ENCODE measurements around the gene SCIN.
"Not testable (repeated sequence)": the region's sequence is repeated elsewhere in the genome, so short reads cannot be mapped to it uniquely, and the experiment has no call there.

The SCIN gene

DNA sequence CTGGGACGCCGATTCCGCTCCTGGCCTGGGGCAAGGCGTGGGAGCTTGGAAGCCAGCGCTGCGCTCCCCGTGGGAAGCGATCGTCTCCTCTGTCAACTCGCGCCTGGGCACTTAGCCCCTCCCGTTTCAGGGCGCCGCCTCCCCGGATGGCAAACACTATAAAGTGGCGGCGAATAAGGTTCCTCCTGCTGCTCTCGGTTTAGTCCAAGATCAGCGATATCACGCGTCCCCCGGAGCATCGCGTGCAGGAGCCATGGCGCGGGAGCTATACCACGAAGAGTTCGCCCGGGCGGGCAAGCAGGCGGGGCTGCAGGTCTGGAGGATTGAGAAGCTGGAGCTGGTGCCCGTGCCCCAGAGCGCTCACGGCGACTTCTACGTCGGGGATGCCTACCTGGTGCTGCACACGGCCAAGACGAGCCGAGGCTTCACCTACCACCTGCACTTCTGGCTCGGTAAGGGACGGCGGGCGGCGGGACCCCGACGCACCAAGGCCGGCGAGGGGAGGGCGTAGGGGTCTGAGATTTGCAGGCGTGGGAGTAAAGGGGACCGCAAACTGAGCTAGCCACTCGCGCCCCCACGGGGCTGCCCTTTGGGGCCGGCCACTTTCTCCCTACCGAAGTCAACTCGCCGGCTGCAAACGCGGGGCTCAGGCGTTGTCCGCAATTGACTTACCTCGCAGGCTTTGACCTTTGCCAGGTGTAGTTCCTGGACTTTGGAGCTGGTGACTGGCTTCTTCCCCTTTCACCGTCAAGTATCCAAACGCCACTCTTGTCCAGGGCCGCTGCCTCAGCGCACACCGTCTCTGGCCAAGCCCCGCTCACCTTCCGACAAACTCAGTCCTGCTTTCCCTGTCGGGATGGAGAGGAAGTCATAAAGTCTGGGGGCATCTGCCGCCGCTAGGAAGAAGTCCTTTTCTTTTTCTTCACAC, at the start of gene SCIN:
TSS of gene SCIN (plus strand) at position 187 of the 928 bp plus-strand sequence. CDS start at position 254, 67 bp downstream.
- no peak for DNase-seq

DNA sequence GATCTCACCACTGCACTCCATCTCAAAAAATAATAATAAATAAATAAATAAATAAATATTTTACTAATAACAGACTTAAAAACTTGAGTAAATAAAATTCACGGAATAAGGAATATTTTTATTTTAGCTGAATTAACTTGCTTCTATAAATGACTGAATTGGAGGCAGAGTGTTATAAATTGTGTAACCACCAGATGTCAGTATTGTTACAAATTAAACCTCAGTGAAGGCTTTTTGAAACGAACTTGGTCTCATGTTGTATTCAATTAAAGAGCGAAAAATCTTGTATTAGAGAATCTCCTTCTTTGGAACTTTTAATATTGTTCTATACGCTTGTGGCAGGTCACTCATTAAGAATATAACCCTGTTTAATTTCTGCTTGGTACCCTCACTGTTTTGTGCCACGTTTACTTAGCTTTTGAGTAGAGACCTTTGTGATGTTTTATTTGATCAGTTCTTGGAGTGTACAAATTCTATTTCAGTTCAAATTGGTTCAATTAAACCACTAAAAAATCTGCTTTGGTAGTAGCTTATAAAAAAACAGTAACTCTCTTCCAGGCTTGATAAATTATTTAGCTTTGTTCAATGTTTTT, 45.6 kb upstream of the SCIN start:
- peak in 1 of 2 donors; percentile 30 for DNase-seq

DNA sequence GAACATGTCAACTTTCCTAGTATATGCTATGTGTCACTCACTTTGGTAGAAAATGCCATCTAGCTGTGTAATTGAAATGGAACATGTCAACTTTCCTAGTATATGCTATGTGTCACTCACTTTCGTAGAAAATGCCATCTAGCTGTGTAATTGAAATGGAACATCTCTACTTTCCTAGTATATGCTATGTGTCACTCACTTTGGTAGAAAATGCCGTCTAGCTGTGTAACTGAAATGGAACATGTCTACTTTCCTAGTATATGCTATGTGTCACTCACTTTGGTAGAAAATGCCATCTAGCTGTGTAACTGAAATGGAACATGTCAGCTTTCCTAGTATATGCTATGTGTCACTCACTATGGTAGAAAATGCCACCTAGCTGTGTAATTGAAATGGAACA, 43.8 kb upstream of the SCIN start:
- not testable (repeated sequence) for DNase-seq

DNA sequence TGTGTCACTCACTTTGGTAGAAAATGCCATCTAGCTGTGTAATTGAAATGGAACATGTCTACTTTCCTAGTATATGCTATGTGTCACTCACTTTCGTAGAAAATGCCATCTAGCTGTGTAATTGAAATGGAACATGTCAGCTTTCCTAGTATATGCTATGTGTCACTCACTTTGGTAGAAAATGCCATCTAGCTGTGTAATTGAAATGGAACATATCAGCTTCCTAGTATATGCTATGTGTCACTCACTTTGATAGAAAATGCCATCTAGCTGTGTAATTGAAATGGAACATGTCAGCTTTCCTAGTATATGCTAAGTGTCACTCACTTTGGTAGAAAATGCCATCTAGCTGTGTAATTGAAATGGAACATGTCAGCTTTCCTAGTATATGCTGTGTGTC, 42.9 kb upstream of the SCIN start:
- not testable (repeated sequence) for DNase-seq

DNA sequence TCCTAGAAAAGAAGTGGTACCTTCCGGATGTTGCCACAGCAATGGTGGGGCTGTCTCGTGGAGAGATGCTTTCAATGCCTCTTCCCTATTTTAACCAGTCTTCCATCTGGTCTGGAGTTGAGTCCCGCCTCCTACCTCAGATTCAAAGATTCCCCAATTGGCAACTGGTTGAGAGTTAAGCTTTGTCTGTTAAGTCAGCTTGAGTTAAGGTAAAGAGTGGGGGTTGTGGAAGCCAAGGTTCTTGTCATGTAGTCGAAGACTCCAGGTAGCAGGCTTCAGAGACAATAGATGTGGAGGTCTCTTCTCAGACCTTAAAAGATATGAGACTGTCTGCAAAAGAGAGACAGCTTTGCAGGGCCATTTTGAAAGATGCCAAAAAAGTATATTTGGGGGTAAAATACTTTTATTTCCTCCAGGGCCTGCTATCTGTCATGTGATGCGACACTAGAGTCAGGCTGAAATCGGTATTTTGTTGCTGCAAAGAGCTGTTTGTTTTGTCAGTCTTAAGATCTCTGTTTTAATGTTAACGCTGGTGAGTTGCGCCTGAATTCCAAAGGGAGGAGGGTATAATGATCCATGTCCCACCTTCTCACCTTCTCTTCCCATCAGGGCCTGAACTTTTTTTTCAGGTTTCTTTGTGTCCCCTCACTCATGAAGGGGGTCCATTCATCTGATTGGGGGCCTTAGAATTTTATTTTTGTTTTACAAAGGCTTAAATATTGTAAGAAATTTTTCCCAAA, 40.4 kb upstream of the SCIN start:
- no peak for DNase-seq

DNA sequence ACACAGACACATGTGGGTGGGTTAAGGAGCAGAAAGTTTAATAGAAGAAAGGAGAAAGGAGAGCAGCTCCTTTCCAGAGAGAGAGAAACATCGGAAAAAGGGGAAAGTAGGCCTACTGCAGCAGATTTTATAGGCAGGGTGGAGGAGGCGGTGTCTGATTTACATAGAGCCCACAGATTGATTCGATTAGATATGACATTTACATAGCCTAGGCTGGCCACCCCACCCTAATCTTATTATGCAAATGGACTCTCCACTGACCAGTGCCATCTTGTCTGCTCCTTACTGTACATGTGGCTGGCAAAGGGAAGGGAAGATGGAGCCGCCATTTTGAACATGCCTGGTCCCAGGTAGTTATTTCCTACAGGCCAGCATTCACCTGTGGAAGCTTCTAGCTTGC, 38.7 kb upstream of the SCIN start:
- DNase-seq, result no peak

DNA sequence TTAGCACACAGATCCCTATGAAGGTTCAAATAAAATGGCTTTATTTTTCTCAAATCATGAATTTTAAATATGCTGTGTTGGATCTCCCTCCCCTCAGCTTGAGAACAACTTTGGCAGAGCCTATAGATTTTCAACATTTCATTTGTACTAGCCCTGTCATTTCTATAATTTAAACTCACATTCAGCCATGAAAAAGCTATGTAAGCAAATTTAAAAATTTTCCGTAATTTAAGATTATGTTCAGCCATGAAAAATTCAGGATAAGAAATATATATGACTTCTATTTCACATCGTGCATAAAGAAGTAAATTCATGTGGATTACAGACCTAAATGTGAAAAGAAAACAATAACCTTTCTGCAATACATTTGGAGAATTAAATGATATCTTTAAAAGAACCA, 36.5 kb upstream of the SCIN start:
- no peak for DNase-seq

DNA sequence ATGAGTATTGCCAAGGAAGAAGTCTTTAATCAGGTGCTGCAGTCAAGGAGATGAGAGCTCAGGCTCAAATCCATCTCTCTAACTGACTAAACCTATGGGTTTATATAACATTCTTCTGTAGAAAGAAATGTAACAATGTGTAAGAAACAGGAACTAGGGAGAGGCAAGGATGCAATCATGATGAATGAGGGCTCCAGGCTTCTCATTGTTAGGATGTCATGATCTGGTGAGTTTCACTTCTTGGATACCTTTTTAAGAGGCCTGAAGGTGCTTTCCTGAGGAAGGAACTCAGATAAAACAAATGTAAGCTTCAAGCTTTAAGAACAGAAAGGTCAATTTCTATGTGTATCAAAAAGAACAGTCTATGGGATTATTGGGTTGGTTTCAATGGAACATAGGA, 30.8 kb upstream of the SCIN start:
- DNase-seq, result no peak

DNA sequence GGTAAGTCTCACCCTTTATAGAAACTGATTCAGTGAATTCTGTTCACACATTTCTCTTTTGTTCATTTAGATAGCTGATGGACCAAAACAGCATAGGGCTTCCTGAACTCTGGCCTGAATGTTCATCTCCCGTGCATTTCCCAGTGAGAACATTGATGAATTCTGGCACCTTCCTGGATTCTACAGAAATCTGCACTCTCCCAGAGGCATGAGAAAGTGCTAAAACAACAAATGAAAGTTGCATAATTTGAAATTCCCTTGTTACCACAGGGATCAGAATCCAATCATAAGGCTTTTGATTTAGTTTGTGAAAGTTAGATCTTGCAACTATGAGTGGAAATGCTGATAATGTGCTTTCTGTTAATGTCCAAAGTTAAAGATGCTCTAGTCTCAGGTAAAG, 29.7 kb upstream of the SCIN start:
- DNase-seq, result no peak

DNA sequence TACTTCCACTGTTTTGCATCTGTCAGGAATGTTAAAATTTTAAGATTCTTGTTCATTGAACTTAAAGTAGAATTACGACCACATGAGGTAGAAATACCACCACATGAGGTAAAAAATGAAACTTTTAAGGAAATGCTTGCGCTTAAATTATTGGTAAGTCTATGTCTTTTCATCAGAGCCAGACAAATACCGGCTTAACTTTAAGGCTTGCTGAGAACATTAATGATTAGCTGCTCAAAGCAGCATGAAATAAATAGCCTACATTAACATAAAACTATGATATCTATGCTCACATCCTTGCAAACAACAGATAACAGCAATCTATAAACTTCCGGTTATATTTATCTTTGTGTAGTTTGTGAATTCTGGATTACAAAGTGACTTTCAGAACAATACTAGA, 26.9 kb upstream of the SCIN start:
- DNase-seq, result no peak

DNA sequence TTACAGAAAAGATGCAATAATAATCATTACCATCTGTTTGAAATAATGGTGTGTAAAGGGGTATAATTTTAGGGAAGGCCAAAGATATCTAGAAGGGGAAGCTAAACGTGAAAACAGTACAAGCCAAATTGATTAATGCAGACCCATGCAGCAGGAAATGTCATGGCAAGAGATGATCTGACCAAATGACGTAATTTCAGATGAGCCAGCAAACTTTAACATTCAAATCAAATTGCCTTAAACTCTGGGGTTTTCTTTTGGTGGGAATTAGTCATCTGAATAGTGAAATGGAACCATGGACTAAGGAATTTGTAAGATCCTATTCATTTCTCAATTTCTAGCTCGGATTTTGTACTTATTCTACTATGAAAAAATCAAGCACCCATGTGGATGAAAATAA, 21.4 kb upstream of the SCIN start:
- DNase-seq, result no peak

DNA sequence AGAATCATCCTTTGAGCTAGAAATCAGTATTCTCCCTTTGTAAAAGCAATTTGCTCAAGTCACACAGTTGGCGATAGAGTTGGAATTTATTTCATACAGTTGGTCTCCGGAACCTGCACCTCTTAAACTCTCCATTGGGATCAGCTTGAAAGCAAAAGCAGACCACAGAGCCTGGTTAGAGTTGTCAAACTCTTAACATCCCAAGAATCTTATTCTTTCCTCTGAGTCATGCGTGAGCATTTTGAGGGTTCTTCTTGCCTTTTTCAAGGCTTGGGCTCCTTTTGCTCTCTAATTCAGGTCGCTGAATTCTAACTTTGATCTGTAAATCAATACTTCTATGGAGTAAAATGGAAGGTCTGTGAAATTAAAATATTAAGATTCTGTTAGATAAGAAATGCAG, 19.6 kb upstream of the SCIN start:
- no peak for DNase-seq

DNA sequence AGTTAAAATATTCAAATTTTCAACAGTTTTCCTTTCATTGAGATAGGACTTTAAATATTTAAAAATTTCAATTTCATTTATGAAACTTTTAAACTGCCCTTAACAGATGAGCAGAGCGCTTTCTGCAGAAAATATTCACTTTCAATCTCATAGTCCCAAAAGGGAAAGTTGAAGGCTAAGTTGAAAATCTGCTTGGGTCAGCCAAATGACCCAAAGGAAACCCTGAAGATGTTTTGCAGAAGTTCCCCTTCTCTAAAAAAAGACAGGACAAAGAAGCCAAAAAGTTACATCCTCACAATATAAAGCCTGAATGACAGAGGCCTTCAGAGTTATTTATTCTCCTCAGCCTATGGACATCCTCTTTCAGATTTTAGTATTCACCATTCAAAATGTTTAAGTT, 17.6 kb upstream of the SCIN start:
- DNase-seq, result no peak

DNA sequence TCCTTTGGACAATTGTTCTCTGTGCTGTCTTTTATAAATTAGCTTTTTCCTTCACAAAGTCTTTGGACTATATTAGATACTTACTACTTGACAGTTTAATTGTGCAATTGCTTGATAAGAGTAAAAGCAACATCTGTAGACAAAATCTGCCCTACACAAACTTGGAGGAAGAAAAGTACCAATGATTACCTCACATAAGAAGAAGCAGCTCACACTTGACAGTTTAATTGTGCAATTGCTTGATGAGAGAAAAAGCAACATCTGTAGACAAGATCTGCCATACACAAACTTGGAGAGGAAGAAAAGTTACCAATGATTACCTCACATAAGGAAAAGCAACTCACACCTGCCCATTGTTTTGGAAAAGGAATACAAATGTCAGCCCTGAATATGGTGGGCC, 17.1 kb upstream of the SCIN start:
- no peak for DNase-seq

DNA sequence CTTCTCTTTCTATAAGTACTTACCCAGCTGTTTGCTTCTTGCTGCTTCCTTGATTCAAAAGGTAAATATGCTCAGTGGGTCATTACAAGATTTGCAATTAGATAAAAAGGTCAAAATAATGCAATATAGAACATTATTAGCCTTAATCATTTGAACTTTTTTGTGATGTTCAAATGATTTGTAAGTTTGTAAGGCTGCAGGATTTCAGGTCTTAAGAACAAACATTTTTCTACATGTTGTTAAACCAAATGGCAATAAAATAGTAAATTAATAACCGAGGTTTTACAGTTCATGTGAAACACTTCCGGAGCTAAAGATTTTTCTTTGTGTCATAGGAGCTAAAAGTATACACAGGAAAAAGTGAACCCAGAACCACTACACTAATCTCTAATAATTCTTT, 16.2 kb upstream of the SCIN start:
- no peak for DNase-seq

DNA sequence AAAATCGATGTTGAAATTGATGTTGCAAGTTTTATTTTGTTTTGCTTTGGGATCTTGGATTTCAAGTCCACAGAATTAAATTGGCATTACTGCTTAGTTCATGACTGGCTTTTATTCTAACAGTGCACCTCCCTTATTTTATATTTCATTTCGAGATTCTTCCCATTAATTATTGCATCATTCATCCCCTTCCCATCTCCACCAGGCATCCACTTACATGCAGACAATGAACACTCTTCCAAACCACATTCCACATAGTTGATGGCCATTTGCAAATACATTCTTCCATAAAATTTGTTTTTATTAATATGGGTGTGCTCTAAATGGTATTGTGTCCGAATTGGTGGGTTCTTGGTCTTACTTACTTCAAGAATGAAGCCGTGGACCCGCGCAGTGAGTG, 15.6 kb upstream of the SCIN start:
- DNase-seq, result no peak

DNA sequence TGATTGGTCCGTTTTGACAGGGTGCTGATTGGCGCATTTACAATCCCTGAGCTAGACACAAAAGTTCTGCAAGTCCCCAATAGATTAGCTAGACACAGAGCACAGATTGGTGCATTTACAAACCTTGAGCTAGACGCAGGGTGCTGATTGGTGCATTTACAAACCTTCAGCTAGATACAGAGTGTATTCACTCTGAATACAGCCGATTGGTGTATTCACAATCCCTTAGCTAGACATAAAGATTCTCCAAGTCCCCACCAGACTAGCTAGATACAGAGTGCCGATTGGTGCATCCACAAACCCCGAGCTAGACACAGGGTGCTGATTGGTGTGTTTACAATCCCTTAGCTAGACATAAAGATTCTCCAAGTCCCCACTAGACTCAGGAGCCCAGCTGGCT, 14.8 kb upstream of the SCIN start:
- not testable (repeated sequence) for DNase-seq

DNA sequence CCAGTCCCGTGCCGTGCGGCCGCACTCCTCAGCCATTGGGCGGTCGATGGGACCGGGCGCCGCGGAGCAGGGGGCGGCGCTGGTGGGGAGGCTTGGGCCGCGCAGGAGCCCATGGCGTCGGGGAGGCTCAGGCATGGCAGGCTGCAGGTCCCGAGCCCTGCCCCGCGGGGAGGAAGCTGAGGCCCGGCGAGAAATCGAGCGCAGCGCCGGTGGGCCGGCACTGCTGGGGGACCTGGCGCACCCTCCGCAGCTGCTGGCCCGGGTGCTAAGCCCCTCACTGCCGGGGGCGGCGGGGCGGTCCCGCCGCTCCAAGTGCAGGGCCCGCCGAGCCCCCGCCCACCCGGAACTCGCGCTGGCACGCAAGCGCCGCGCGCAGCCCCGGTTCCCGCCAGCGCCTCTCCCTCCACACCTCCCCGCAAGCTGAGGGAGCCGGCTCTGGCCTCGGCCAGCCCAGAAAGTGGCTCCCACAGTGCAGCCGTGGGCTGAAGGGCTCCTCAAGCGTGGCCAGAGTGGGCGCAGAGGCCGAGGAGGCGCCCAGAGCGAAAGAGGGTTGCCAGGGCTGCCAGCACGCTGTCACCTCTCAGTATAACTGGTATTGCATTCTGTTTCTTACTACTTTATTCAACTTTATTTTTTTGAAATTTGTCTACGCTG, 14.3 kb upstream of the SCIN start:
- not testable (repeated sequence) for DNase-seq

DNA sequence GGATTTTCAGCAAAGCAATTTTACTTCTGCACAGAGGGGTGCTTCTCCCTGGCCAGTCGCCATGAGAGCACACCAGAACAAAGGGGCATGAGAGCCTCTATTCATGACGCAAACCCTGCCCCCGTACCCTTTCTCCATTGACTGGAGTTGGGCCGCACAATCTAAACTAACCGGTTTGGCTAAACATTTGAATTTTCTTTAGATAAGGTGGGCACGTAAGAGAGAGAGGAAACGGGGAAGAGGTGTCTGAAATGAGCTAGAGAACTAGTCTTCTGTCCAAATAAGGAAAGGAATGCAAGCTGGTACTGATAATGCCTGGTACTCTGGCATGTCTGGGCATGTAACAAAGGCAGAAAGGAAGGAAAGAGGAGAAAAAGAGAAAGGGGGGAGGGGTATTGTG, 13.2 kb upstream of the SCIN start:
- no peak for DNase-seq

DNA sequence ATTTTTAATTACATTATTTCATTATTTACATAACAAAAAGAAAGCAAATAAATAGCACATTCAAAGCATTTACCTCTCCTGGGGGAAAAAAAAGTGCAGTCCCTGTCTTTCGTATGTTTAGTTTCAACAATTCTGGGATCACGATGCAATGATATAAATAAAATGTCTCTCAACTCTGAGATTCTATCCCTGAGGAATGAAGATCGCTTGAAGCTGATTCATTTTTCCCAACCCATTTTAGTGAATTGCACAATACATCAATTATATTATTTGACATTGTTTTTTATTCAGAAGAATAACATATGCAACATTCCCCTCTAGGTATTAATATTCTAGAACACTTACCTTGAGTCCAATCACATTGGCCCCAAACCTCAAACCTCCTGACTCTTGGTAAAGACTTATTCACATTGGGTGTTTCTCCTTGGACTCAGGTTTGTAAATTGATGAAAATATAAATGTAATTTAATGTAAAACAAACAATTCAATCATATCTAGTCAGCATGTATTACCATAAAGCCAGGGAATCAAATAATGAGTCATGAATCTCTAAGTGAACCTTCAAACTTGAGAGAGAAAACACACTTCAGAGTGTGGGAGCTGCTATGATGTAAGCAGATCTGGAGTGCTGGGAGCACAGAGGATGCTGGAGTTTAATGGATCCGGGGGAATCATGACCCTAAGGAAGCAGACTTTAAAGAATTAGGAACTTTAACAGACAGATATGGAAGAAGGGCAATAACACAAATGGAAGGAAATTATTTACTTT, 5.3 kb upstream of the SCIN start:
- no peak for DNase-seq

DNA sequence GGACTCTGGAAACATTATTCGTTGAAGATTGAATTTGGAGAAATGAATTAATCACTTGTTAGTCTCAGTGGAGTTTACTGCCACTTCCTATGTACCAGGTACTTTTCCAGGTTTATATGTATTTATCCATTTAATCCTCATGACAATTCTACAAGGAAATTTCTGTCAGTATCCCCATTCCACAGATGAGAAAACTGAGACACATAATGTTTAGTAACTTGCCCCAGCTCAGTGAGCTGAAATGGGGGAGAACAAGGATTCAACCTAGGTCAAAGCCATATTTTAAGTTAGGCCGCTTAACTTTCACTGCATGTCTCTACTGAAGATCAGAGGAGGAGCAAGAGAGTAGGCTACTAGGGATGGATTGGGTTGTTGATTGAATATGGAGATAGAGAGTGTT, 4.6 kb upstream of the SCIN start:
- no peak for DNase-seq

DNA sequence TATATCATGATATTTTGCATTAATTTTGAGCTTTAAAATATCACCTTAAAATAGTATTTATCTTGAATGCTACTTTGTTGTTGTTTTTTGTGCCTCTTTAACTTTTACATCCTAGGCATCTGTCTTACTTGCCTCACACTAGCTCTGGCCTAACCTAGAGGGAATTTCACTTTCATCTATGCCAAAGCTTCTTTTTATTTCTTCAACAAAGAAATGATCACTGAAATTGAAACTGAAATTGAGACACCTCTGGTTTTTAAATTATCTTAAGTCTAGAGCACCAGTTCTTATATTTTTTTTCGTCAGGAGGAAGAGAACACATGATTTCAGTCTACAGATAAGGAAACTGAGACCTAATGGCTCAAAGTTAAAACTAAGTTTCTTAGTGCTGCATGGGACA, 3.5 kb upstream of the SCIN start:
- DNase-seq, result no peak

DNA sequence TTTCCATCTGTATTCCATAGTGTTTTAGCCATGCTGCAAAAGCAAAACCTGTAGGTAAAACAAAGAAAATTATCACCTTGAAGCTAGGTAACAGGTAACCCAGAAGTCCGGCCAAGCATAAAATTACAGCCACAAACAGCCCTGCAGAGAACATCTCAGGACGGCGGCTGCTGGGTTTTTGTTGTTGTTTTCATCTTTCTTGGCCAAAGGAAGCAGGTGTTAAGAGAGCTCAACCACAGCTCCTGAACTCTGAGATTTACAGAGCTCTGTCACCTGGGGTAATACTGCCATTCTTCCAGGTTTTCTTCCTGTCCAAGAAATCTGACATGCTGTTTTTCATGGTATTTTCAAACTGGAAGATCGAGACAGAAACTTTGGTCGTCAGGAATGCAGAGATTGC, 847 bp upstream of the SCIN start:
- DNase-seq, result no peak

Data from bone marrow (tissue), 2 donors.